GM12878 (cell line): Measurements from ENCODE around the gene OSM. TPM values are rescaled to one million over a fixed set of nuclear protein-coding genes. Genes with fewer than 3 reads are reported as not detected.
A peak's percentile ranks its signal among the peaks of the same experiment; 100 is the strongest.

Source experiments
- ATAC-seq: fragments of 200-7000 bp; cut with Tn5 transposase; 3 replicates; pipeline ENCODE4 v1.9.1; 2020; ENCODE audit warnings: mild to moderate bottlenecking, moderate library complexity
- BruUV-seq: library from RNA; stranded (reverse); fragments of 400-500 nt; replicated peaks from 2 replicates; lab custom pipeline; 2021; lab: Mats Ljungman, UMichigan
- CTCF ChIA-PET: fragments of 300-600 bp; sonication (Branson Sonifier 250); formaldehyde crosslinking; extraction: SDS; loops from one replicate; lab custom pipeline; 2021; ENCODE audit warnings: inconsistent platforms; lab: Yijun Ruan, JAX
- POLR2A ChIA-PET: fragments of 350-600 bp; formaldehyde crosslinking; extraction: SDS; loops from one replicate; lab custom pipeline; 2021; ENCODE audit warnings: inconsistent platforms; lab: Charles Lee
- RAD21 ChIA-PET: fragments of 300-600 bp; sonication (Branson Sonifier 250); formaldehyde crosslinking; loops from one replicate; lab custom pipeline; 2023; ENCODE audit warnings: antibody characterized with exemption; ENCODE audit not compliant: unreplicated experiment; lab: Charles Lee
- SMC1A ChIA-PET: fragments of 300-600 bp; sonication (Branson Sonifier 250); formaldehyde crosslinking; loops from one replicate; lab custom pipeline; 2023; ENCODE audit not compliant: unreplicated experiment, uncharacterized antibody; lab: Charles Lee
- DNase-seq: peaks from one replicate; pipeline ENCODE4 v3.0.0-alpha.2; 2011; ENCODE audit warnings: low read depth, low spot score
- FAIRE-seq: peaks from 3 replicates; lab custom pipeline; 2011; peaks lifted over from hg19 to GRCh38; lab: Jason Lieb, UNC
- H2AFZ ChIP-seq: 2 replicates; pipeline ENCODE4 v1.6.0; 2011; ENCODE audit warnings: low read depth, low read length, control low read depth; ENCODE audit not compliant: control insufficient read depth
- H3K27ac ChIP-seq: 2 replicates; pipeline ENCODE4 v1.5.1; 2011; ENCODE audit warnings: control low read depth; ENCODE audit not compliant: control insufficient read depth, insufficient read depth
- H3K27me3 ChIP-seq, 2 experiments: replicated peaks in 1 of 2; 2 replicates each; pipeline versions ENCODE4 v1.6.0 to v1.6.1; 2011; ENCODE audit warnings: low read length in 1 of 2; ENCODE audit not compliant: control insufficient read depth in 2 of 2, insufficient read depth in 2 of 2
- H3K36me3 ChIP-seq, 2 experiments: 2 replicates each; pipeline ENCODE4 v1.5.1; 2011; ENCODE audit warnings: low read length in 1 of 2; ENCODE audit not compliant: control insufficient read depth in 2 of 2, insufficient read depth in 2 of 2
- H3K4me1 ChIP-seq: 2 replicates; pipeline ENCODE4 v1.6.1; 2011; ENCODE audit warnings: mild to moderate bottlenecking, low read length, moderate library complexity, mixed read lengths; ENCODE audit not compliant: control insufficient read depth, insufficient read depth
- H3K4me2 ChIP-seq: 2 replicates; pipeline ENCODE4 v1.6.0; 2011; ENCODE audit warnings: control low read depth; ENCODE audit not compliant: control insufficient read depth, insufficient read depth
- H3K4me3 ChIP-seq: fragments of 200-600 bp; sonication (generic); 2 replicates; pipeline ENCODE4 v1.5.1; 2016
- H3K79me2 ChIP-seq: 2 replicates; pipeline ENCODE4 v1.6.0; 2011; ENCODE audit warnings: low read length; ENCODE audit not compliant: control insufficient read depth, insufficient read depth
- H3K9ac ChIP-seq: 2 replicates; pipeline ENCODE4 v1.8.0; 2011; ENCODE audit warnings: low read length, control low read depth, mixed read lengths; ENCODE audit not compliant: control insufficient read depth, insufficient read depth
- H3K9me3 ChIP-seq: replicated peaks from 3 replicates; pipeline ENCODE4 v1.5.1; 2011; ENCODE audit warnings: mild to moderate bottlenecking, low read length; ENCODE audit not compliant: control insufficient read depth, insufficient read depth
- H4K20me1 ChIP-seq: 2 replicates; pipeline ENCODE4 v1.6.0; 2011; ENCODE audit not compliant: control insufficient read depth, insufficient read depth
- EP300 ChIP-seq, 2 experiments: fragments of 150-350 bp in 1 of 2; IDR thresholded peaks; 2 replicates each; pipeline ENCODE4 v1.6.1; 2011 to 2012; ENCODE audit warnings: low read depth in 2 of 2, low read length in 2 of 2, borderline replicate concordance in 1 of 2, improper control_type of control experiment in 1 of 2, inconsistent platforms in 1 of 2; ENCODE audit not compliant: control insufficient read depth in 1 of 2
- POU2F2 ChIP-seq: IDR thresholded peaks from 3 replicates; pipeline ENCODE4 v1.6.1; 2011; ENCODE audit warnings: low read depth, mild to moderate bottlenecking, low read length, borderline replicate concordance
- WGBS: methylation state at CpG from one replicate; pipeline ENCODE4 v1.1.6; 2016; ENCODE audit warnings: low lambda C conversion rate; ENCODE audit not compliant: insufficient replicate concordance, insufficient coverage; ENCODE audit errors: missing lambda C conversion rate; 5-methylcytosine and 5-hydroxymethylcytosine counted together
- in situ Hi-C: fragments of 300-500 bp; cut with MboI; formaldehyde crosslinking; loops from 9 replicates; pipeline ENCODE4 v1.14.3; 2018; ENCODE audit warnings: mixed read lengths
- intact Hi-C: fragments of 100-400 bp; cut with micrococcal nuclease; formaldehyde crosslinking; loops from one replicate; pipeline ENCODE4 v1.14.2; 2022; ENCODE audit not compliant: unreplicated experiment
- polyA plus RNA-seq, 11 experiments: library from polyadenylated mRNA; depleted of rRNA in 4 of 11; unstranded in 6 of 11; stranded (reverse) in 5 of 11; fragments of >200 nt; fragmentation: Nextera tagmentation in 4 of 11; fragmentation: Illumina TruSeq in 1 of 11; extraction: Ambion mirVana in 4 of 11; extraction: Trizol in 1 of 11; gene quantifications; 1 replicate in 1 of 11; 2 replicates in 10 of 11; pipeline versions ENCODE4 v1.2.1 to v1.2.3, GENCODE V29; 2011 to 2016; ENCODE audit warnings: inconsistent platforms in 2 of 11, missing spikeins in 2 of 11, low read depth in 1 of 11
- total RNA-seq, 4 experiments: library from RNA; depleted of rRNA in 3 of 4; stranded (reverse); fragments of >200 nt in 3 of 4; fragmentation: Illumina TruSeq in 1 of 4; extraction: Trizol in 1 of 4; gene quantifications; 2 replicates each; pipeline versions ENCODE4 v1.2.1 to v1.2.3, GENCODE V29; 2013 to 2021

OSM gene
- total and polyA plus RNA-seq, 10 of the 15 experiments (the other 5 are each of a cell fraction or from before 2014, with no cell fraction given), result 0.06 to 1.4 (median 0.59) TPM

GRCh38 chr22:30310881-30311771 is 44.5 kb upstream of the OSM start:
- no peaks in the 10 kb centered on the region for H3K9me3 ChIP-seq
- ATAC-seq, result no peak
- H3K9ac ChIP-seq, result no peak overlapping the region
- peaks cover 97% of the 10 kb centered on the region for H3K4me1 ChIP-seq
- in situ Hi-C loops (no loop called here), intact Hi-C loops (loop anchor here (2.0 kb wide), 1 partner anchor 14 kb away; no protein-coding TSS in a partner anchor)
- peaks cover 78% of the 10 kb centered on the region for H3K79me2 ChIP-seq
- ChIA-PET POLR2A (interaction anchor here (0.6 to 16.1 kb wide), 6 partner anchors 15 to 113 kb away, joined by 3 to 198 read pairs (median 6); partner anchors contain the start of genes CCDC157, SF3A1 and TBC1D10A), CTCF (interaction anchor here (1.0 to 18.4 kb wide), 5 partner anchors 14 to 203 kb away, joined by 3 to 177 read pairs (median 4); partner anchors contain the start of genes CASTOR1 and TBC1D10A), RAD21 (interaction anchor here (0.6 to 8.2 kb wide), 9 partner anchors 14 to 114 kb away, joined by 3 to 88 read pairs (median 5); partner anchors contain the start of genes CASTOR1, CCDC157, RNF215 and SF3A1), SMC1A (interaction anchor here (0.6 to 9.7 kb wide), 12 partner anchors 10 to 81 kb away, joined by 3 to 92 read pairs (median 4); partner anchors contain the start of genes CASTOR1, RNF215 and TBC1D10A)
- BruUV-seq, result no TSS peak
- no peak for FAIRE-seq
- no peak overlapping the region for H2AFZ ChIP-seq
- DNase-seq, result no peak
- H3K27ac ChIP-seq, result peak overlapping the region; percentile 87
- H3K4me2 ChIP-seq, result peak overlapping the region; percentile 89
- H3K4me3 ChIP-seq, result peak overlapping the region; percentile 7; the same call in 1 of the 2 replicates
- H3K27me3 ChIP-seq, result no peaks in the 10 kb centered on the region
- TF ChIP-seq POU2F2, result 0 out of 3 replicates have a peak, but pooled peaks have one; percentile 25
- no peak for TF ChIP-seq EP300 (IDR thresholded peaks at IDR 0.05; ENCODE audit: borderline replicate concordance in 1 of 2, control insufficient read depth in 1 of 2, low read depth in 2 of 2, low read length in 2 of 2)
- WGBS, result 90% methylated on average over 8 of the region's 8 CpGs
- peaks cover 0 to 4% of the 10 kb centered on the region in 2 experiments; a peak in 2 of 4 replicates for H3K36me3 ChIP-seq
- no peaks in the 10 kb centered on the region for H4K20me1 ChIP-seq
